PC-3 (cell line): ENCODE measurements around the gene UBE2Q2.

ENCODE experiments used
- CTCF ChIP-seq: fragments of 300-600 bp; sonication (generic); conservative IDR thresholded peaks from 2 replicates; pipeline ENCODE4 v1.5.1; 2017; ENCODE audit warnings: antibody characterized with exemption, low read depth, mild to moderate bottlenecking, low read length
- EZH2 ChIP-seq: fragments of 300-600 bp; sonication (generic); IDR thresholded peaks from one replicate; pipeline ENCODE4 v1.6.1; 2017; ENCODE audit warnings: antibody characterized with exemption, mild to moderate bottlenecking, low read length; ENCODE audit not compliant: unreplicated experiment
- EZH2phosphoT487 ChIP-seq: fragments of 300-600 bp; sonication (generic); IDR thresholded peaks from 2 replicates; pipeline ENCODE4 v1.6.1; 2018; ENCODE audit warnings: mild to moderate bottlenecking, antibody characterized with exemption, low read length, borderline replicate concordance

GRCh38 chr15:75943713-75944215 is 100.5 kb downstream of the UBE2Q2 start:
- TF ChIP-seq CTCF = no peak
- no peak for TF ChIP-seq EZH2phosphoT487
- TF ChIP-seq EZH2 = no peak
